ENCODE results near the gene GRIN3B.

GRIN3B gene

DNA sequence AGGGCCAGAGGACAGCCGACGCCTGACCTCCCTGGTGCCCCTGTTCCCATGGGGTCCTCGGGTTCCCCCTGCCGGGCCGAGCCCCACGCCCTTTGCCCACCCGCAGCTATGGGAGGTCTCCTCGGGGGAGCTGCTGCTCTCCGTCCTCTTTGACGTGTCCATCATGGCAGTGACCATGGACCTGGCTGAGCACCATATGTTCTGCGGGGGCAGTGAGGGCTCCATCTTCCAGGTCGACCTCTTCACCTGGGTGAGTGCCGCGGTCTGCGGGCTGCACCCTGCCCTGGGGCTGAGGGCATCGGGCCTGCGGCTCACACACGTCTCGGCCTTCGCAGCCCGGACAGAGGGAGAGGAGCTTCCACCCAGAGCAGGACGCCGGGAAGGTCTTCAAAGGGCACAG, 9.5 kb upstream of the GRIN3B start:
- no peak for DNase-seq (ENCODE audit: low spot score)

DNA sequence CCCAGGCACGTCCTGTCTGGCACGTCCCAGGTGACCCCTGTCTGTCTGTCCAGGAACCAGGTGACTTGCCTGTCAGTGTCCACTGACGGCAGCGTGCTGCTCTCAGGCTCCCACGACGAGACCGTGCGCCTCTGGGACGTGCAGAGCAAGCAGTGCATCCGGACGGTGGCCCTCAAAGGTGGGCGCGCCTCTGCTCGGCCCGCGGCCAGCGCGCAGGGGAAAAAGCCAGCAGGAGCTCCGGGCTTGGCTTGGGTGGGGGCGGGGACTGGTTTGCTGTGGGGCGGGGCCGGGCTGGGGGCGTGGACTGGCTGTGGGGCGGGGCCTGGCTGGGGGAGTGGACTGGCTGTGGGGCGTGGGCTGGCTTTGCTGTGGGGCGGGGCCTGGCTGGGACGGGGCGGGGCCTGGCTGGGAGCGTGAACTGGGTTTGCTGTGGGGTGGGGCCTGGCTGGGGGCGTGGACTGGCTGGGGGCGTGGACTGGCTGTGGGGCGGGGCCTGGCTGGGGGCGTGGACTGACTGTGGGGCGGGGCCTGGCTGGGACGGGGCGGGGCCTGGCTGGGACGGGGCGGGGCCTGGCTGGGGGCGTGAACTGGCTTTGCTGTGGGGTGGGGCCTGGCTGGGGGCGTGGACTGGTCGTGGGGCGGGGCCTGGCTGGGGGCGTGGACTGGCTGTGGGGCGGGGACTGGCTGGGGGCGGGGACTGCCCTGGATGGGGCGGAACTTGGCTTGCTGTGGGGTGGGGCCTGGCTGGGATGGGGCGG, 8.9 kb upstream of the GRIN3B start:
- DNase-seq (ENCODE audit: low spot score) = peak; percentile 71

DNA sequence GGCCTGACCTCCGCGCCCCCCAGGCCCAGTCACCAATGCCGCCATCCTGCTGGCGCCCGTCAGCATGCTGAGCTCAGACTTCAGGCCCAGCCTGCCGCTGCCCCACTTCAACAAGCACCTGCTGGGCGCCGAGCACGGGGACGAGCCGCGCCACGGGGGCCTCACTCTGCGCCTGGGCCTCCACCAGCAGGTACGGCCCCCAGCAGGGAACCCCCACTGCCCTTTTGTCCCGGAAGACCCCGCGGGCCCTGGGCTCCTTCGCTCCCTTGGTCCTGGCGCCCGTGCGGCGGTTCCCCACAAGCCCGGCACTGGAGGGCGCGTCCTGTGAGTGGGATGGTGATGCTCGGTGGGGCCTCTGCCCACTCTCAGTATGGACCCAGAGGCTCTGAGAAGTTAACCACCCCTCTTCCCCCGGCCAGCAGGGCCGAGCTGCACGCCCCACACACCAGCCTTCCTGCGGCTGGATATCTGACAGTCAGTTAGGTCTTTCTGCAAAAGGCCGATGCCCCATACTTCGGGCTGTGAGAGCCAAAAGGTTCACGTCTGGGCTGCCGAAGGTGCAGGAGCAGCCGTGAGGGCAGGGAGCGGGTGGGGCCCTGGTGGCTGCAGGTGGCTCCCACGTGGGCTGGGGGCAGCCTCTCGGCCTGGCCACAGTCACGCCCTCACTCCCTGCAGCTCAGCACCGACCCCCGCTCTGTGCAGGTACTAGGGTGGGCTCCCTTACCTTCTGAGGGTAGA, 8.1 kb upstream of the GRIN3B start:
- no peak for DNase-seq (ENCODE audit: low spot score)

DNA sequence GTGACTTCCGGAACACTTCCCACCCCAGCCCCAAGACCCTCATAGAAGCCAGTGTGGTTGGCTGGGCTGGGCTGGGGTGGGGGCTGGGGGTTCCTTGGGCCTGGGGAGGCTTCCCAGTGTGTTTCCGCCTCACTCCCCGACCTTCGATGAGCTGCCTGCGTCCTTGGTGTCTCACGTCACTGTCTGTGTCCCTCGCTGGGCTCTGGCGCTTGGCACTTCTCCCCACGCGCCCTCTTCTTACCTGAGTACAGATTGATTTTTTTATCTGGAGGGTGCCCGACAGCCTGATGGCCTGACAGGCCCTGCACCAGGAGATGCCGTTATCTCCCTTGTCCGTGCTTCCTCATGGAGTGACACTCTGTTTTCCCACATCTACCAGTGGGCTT, 7.6 kb upstream of the GRIN3B start:
- DNase-seq (ENCODE audit: low spot score) = no peak

DNA sequence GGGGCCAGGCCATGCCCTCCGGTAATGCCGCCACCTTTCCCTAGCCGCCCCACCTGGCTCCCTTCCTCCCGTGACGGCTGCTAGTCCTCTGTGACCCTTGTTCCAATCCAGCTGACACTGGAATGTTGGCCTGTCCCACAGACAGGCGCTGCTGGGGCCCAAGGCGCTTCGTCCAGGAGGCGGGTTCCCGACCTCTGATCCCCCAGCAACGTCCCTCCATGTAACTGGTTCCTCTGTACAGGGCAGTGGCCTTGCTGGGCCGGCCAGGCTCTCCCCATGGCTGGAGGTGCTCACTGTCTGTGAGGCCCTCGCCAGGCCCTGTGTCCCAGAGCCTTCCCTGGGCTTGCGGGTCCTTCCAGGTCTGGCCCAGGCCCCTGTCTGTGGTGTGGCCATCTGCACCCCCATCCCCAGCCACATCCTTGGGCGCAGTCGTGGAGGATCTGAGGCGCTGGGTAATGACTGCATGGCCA, 6.8 kb upstream of the GRIN3B start:
- DNase-seq (ENCODE audit: low spot score) = no peak

DNA sequence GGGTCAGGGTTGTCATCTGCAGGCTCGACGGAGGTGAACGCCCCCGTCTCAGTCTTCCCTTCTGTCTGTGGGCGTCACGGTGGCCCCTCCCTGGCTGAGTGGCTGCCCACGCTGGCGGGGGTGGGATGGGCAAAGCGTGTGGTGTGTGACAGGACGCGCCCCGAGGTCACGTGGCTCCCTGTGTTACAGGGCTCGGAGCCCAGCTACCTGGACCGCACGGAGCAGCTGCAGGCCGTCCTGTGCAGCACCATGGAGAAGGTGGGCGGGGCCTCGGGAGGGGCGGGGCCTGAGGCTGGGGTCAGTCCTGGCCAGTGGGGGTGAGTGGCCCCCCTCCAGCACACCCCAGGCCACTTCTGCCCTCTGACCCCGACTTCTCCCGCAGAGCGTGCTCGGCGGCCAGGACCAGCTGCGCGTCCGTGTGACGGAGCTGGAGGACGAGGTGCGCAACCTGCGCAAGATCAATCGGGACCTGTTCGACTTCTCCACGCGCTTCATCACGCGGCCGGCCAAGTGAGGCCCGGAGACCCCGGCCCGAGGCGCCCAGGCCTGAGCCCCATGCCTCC, 6.3 kb upstream of the GRIN3B start:
- DNase-seq (ENCODE audit: low spot score) = no peak

DNA sequence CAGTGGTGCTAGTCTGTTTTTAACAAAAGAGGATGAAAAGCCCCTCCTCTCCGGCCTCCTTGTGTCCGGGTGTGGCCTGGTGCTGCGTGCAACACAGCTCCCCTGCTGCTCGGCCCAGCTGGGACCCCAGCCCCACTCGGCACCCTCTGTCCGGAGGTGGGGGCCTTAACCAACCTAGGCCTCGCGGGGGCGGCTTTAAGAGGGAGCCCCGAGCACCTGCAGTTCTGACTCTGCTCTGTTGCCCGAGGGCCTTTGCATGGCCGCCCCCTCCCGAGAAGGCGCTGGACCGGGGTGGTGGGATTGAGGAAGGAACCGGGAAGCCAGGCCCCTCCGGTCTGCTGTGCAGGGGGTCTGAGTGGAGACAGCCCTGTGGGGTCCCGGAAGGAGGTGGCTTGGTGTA, 5.7 kb upstream of the GRIN3B start:
- DNase-seq (ENCODE audit: low spot score) = no peak

DNA sequence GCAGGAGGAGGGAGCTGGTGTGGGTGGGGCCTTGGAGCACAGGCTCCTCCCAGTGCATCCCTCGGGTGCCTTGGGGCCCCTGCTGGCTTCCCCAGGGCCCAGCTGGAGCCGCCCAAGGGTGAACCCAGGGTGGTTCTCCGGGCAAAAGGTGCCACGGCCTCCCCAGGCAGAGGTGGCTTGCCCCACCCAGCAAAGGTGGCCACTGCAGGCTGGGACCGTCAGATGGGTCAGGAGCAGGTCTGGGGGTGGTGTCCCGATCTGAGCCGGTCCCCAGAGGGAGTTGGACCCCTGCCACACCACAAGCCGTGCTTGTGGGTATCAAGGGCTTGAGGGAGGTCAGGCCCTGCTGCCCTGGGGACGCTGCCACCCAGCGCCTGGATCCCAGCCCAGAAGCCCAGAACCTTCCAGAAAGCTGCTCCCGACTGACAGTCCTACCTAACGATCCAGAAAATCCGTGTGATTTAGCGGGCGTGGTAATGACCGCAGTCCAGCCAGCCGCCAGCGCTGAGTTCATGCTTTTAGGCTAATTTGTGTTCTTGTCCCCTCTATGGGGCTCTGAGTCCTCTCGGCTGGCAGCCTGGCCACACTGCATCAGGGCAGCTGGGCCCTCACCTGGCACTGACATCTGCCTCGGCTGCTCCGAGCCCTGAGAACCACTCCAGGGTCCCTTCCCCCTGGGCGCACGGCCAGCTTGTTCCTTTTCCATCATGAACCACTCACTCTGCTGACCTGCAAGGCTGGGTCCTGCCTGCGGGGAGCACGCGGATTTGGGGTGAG, 5.0 kb upstream of the GRIN3B start:
- no peak for DNase-seq (ENCODE audit: low spot score)

DNA sequence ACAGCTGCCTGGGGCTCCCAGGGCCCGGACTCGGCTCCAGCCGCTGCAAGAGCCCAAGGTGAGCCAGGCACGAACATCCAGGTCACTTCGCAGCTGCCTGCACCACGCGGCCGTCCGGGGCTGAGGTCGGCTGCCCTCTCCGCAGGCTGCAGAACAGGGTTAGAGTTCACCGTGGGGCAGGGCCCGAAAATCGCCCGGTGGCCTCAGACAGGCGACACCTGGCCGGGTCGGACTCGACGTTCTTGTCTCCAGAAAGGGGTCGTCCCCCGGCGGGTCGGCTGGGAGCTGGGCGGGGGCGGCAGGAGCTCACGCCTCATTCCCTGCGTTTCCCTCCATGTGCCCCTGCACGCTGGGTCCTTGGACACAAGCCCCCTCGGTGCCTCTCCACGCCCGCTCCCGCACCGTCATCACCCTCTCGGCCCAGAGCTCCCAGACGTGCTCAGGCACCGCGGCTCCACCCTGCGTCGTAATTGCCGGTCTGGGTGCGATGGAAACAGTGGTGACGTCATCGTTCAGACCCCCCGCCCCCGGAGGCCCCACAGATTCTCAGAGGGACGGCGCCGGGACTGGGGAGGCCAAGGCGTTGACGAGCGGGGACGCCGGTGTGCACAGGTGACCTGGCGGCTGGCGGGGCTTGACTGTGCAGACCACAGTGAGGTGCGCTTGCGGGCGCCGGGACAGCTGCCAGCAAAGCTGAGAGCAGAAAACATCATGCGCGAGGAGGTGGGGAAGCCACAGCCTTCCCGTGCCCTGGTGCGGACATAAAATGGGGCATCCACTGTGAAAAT, 4.0 kb upstream of the GRIN3B start:
- peak; percentile 59 for DNase-seq (ENCODE audit: low spot score)

DNA sequence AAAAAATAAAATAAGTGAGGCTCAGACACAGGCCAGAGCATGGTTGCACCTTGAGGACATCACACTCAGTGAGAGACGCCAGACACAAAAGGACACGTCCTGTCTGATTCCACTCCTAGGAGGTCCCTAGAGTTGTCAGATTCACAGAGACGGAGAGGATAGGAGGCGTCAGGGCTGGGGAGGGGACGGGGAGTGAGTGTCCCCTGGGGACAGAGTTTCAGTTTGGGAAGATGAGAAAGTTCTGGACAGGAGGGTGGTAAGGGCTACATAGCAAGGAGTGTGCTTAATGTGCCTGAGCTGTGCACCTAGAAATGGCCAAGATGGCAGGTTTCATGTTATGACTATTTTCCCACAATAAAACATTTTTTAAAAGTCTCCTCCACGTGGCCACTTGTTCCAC, 2.2 kb upstream of the GRIN3B start:
- DNase-seq (ENCODE audit: low spot score) = no peak

DNA sequence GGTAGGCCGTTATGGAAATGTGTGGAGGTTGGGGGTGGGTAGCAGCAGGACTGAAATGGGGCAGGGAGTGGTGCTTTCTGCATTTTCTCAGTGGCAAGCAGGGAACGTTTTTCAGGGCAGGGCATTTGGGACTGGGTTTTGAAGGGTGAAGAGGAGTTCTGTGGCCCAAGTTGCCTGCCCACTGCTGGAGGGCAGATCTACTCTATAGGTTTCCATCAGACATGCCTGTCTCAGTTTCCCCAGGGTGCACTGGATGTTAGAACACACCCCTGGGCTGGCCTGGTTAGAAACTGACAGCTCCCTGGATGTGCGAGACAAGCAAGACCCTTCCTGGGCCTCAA, 870 bp upstream of the GRIN3B start:
- no peak for DNase-seq (ENCODE audit: low spot score)

DNA sequence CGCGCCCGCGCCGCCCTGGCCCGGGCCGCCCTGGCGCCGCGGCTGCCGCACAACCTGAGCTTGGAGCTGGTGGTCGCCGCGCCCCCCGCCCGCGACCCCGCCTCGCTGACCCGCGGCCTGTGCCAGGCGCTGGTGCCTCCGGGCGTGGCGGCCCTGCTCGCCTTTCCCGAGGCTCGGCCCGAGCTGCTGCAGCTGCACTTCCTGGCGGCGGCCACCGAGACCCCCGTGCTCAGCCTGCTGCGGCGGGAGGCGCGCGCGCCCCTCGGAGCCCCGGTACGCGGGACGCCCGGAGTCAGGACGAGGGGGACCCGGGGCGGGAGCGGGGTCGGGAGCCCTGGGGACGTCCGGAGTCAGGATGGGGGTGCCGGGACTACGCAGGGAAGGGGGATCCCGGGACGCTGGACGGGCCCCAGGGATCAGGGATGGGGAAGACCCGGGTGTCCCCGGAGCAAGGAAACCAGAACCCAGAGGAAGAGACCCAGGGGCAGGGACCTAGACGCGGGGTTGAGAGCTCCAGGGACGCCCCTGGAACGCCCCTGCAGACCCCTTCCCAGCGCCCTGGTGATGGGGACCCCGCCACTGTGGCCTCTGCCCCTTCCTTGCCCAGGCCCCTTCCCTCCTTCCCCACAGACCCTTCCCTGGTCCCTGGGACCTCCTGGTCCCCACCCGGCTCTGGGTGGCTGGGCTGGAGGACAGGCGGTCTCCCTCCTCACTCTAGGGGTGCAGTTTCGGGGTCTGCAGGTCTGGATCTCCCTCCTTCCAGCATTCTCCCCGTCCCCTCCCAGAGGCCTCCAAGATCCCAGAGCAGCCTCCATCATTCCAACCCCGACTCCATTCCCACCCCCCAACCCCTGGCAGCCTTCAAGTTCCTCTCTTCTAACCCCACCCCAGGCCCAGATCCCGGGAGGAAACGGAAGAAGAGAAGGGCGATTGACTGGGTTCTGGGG, 645 bp downstream of the GRIN3B start:
- peak; percentile 65 for DNase-seq (ENCODE audit: low spot score)

DNA sequence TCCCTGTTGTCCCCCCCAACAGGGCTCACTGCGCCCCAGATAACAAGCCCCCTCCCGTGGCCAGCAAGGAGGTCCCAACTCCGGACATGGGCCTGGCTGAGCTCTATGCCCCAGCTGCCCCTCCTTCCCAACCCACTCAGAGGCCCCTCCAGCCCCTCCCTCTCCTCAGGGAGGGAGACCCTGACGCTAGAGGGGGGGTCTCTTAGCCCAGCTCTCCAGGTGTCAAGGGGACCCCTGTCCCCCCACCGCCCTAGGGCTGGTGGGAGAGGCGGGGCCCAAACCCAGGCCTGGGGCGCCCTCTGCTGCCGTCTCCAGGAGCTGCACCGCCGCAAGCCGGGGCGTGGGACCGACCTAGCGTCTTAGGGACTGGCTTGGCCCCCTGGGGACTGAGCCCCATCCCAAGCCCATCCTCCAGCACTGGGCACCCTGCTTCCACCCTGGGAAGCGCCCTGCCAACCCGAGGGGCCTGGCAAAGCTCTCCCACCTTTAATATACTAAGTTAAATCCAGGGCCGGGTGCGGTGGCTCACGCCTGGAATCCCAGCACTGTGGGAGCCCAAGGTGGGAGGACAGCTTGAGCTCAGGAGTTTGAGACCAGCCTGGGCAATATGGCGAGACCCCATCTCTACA, 1.4 kb downstream of the GRIN3B start:
- peak; percentile 90 for DNase-seq (ENCODE audit: low spot score)

DNA sequence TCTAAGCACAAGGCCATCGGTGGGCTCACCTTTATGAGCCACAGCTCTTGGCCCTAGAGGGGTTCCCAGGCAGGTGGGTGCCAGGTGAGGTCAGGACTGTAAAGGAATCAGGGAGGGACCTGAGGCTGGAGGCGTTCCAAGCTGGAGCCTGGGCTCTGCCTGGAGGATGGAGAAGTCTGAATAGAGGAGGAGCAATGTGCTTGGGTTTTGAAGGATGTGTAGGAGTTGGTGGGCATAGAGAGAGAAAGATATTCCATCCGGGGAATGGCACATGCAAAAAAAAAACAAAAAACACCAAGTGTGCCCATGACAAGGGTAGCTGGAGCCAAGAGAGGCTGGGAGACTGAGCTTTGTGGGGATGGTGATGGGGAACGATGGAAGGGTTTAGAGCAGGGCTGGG, 2.4 kb downstream of the GRIN3B start:
- no peak for DNase-seq (ENCODE audit: low spot score)

DNA sequence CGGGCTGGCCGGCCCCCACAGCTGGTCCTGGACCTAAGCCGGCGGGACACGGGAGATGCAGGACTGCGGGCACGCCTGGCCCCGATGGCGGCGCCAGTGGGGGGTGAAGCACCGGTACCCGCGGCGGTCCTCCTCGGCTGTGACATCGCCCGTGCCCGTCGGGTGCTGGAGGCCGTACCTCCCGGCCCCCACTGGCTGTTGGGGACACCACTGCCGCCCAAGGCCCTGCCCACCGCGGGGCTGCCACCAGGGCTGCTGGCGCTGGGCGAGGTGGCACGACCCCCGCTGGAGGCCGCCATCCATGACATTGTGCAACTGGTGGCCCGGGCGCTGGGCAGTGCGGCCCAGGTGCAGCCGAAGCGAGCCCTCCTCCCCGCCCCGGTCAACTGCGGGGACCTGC, 3.1 kb downstream of the GRIN3B start:
- no peak for DNase-seq (ENCODE audit: low spot score)

DNA sequence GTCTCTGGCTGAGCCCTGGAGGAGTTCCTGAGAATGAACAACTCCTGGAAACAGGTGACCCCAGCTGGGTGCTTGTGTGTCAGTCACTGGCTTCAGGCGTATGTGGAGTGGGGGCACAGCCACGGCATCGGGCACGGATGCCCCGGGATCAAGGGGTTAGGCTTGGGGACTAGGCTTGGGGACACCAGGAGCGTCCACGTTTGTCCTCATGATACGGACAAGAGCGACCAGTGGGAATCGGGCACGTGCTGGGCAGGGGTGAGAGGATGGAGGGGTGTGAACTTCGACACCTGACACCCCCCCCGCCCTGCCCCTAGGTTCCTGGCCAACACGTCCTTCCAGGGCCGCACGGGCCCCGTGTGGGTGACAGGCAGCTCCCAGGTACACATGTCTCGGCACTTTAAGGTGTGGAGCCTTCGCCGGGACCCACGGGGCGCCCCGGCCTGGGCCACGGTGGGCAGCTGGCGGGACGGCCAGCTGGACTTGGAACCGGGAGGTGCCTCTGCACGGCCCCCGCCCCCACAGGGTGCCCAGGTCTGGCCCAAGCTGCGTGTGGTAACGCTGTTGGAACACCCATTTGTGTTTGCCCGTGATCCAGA, 4.1 kb downstream of the GRIN3B start:
- peak; percentile 25 for DNase-seq (ENCODE audit: low spot score)

DNA sequence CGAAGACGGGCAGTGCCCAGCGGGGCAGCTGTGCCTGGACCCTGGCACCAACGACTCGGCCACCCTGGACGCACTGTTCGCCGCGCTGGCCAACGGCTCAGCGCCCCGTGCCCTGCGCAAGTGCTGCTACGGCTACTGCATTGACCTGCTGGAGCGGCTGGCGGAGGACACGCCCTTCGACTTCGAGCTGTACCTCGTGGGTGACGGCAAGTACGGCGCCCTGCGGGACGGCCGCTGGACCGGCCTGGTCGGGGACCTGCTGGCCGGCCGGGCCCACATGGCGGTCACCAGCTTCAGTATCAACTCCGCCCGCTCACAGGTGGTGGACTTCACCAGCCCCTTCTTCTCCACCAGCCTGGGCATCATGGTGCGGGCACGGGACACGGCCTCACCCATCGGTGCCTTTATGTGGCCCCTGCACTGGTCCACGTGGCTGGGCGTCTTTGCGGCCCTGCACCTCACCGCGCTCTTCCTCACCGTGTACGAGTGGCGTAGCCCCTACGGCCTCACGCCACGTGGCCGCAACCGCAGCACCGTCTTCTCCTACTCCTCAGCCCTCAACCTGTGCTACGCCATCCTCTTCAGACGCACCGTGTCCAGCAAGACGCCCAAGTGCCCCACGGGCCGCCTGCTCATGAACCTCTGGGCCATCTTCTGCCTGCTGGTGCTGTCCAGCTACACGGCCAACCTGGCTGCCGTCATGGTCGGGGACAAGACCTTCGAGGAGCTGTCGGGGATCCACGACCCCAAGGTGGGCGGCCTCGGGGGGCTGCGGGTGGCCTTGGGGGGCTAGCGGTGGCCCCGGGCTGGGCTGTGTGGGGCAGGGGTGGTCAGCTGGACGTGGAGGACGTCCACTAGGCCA, 4.8 kb downstream of the GRIN3B start:
- DNase-seq (ENCODE audit: low spot score) = peak; percentile 29

DNA sequence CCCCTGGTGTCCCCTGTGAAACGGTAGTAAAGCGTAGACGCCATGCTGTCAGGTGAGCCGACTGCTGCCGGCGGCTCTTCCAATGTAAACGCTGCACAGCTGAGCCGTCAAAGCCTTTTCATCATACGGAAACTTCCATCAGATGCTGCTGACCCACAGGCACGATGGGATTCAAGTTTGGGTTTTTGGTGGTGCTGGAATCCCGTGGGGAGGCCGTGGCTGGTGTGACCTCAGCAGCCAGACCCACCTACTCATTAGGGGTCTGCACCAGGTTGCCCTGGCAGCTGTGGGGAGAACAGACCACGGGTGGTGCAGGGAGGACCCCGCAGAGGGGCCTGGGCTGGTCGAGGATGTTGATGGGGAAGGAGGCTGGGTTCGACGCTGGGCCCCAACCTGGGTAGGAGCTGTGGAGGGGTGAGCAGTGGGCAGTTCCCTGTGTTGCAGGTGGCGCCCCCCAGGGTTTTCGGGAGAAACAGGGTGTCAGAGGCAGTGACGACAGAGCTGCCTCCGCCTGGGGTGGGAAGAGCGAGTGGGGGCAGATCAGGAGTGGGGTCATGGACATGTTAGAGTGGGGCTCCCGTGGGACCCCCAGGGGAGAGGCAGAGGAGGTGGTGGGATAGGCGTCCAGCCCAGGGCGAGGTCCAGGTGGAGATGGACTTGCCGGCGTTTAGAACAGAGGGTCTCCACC, 6.6 kb downstream of the GRIN3B start:
- no peak for DNase-seq (ENCODE audit: low spot score)
